NB4 (cell line): ENCODE data around the gene S100A4.

Experiments used
- POLR2A ChIP-seq: IDR thresholded peaks from 2 replicates; pipeline ENCODE4 v1.6.1; 2011; ENCODE audit warnings: mild to moderate bottlenecking; ENCODE audit not compliant: insufficient read length; ENCODE audit errors: extremely low read depth
- TF ChIP-seq, protein P1 (sequence below): IDR thresholded peaks from one replicate; pipeline ENCODE4 v1.5.1; 2012; ENCODE audit warnings: low read depth, low read length

DNA sequence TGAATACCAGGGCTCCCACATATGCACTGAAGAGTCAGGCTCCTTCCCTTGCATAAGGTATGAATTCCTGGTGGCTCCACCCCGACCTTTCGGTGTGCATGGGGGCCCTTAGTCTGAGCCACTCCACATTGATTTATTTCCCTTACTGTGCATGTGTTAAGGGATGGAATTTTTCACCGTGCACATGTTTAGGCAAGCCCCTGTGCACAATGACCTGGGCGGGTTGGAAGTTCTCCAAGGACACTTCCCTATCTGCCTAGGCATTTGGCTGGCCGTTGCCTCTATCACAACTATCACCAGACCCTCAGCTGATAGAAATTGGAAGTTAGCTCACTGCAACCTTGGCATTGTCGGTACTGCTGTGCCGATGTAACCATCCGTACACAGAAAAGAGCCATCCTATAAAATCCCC lies 19.5 kb downstream of the S100A4 start:
- TF ChIP-seq, protein P1, sequence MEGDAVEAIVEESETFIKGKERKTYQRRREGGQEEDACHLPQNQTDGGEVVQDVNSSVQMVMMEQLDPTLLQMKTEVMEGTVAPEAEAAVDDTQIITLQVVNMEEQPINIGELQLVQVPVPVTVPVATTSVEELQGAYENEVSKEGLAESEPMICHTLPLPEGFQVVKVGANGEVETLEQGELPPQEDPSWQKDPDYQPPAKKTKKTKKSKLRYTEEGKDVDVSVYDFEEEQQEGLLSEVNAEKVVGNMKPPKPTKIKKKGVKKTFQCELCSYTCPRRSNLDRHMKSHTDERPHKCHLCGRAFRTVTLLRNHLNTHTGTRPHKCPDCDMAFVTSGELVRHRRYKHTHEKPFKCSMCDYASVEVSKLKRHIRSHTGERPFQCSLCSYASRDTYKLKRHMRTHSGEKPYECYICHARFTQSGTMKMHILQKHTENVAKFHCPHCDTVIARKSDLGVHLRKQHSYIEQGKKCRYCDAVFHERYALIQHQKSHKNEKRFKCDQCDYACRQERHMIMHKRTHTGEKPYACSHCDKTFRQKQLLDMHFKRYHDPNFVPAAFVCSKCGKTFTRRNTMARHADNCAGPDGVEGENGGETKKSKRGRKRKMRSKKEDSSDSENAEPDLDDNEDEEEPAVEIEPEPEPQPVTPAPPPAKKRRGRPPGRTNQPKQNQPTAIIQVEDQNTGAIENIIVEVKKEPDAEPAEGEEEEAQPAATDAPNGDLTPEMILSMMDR = no peak
- TF ChIP-seq POLR2A = no peak
